HG03469 (cell line): ENCODE data around the gene ALG1.
"Not testable (repeated sequence)": the region's sequence is repeated elsewhere in the genome, so short reads cannot be mapped to it uniquely, and the experiment has no call there.

ENCODE experiments used
- ATAC-seq: cut with Tn5 transposase; IDR thresholded peaks from one replicate; pipeline ENCODE4 v1.9.1; 2021; ENCODE audit warnings: mild to moderate bottlenecking, moderate library complexity, moderate number of reproducible peaks; ENCODE audit not compliant: unreplicated experiment

Gene ALG1

DNA sequence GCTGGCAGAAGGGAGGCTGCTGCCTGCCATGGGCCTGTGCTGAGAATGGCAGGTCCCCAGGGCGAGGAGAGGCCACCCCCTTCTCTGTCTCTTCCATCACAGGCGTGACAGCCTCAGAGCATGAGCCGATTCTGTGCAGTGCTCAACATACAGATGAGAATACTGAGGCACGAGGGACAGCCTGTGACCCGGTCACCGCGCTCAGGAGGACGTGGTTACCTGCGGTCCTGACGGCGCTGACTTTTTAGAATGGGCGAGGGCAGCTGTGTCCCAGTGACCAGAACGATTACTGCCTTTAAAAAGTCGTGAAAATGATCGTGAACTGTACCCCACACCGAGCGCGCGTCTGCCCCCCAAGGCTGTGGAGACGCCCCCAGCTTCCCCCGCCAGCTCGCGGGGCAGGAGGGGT is 25.4 kb downstream of the ALG1 start:
- not testable (repeated sequence) for ATAC-seq

DNA sequence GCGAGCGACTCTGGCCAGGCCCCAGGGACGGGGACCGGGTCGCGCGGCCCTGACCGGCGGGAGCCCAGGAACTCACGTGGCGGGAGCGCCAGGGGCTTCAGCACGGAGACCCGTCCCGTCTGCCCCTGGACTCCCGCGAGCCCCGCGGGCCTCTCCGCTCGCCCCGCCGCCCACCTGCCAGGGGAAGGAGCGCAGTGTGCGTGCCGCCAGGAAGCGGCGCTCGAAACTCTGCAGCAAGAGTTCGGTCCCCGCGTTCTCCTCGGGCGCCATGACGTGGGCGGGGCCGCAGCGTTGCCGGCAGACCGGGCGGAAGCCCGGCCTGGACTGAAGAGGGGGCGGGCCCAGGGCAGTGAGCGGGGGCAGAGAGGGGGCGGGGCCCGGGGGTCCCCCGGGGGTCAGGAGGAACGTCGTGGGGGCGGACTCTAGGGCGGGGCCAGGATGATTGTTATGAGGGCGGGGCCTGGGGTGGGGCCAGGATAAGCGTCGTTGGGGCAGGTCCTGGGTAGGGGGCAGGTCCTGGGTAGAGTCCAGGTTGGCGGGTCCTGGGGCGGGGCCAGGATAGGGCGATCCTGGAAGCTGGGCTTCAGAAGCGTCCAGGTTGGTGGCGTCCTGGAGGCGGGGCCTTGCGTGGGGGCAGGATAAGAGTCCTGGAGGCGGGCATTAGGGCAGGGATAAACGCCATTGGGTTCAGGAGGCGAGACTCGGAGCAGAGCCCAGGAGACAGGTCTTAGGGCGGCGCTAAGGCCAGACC is 26.0 kb downstream of the ALG1 start, which contains the start of gene EEF2KMT:
Gene EEF2KMT (minus strand): TSS at position 326 of the 751 bp plus-strand sequence. CDS start 56 bp downstream, at position 270.
- ATAC-seq = peak; percentile 69

DNA sequence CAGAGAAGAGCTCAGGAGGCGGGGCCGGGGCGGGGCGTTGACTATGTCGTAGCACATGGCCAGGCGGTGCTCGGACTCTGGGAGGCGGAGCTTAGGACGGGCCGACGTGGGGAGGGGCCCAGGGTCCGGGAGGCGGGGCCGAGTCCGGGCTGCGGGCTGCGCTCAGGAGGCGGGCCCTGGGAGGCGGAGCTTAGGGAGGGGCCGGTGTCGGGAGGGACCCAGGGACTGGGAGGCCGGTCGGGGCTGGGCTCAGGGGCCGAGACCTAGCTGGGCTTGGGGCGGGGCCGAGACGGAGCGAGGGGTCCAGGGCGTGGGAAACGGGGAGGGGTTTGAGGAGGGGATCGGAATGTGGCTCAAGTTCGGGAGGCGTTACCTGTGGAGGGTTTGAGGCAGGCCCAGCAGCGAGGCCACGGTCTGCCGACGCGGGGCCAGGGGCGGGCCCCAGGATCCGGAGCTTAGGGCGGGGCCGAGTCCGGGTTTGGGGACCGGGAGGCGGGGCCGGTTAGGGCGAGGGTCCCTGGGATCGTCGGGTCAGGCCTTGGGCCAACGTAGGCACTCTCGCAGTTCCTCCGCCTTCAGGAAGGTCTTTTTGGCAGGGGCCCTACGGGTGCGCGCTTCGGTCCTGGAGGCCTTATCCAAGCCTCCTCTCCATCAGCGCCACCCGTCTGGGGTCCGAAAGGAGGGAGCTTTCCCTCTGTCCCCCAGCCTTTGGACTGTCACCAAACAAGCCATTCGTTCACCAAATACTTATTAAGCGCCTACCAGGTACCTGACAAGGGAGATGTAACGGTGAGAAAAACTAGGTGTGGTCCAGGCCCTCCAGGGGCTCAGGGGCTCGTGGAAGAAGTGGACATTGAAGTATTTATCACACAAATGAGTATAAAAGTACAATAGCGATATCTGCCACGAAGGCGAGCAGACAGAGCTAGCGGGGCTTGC is 26.8 kb downstream of the ALG1 start:
- peak; percentile 46 for ATAC-seq

DNA sequence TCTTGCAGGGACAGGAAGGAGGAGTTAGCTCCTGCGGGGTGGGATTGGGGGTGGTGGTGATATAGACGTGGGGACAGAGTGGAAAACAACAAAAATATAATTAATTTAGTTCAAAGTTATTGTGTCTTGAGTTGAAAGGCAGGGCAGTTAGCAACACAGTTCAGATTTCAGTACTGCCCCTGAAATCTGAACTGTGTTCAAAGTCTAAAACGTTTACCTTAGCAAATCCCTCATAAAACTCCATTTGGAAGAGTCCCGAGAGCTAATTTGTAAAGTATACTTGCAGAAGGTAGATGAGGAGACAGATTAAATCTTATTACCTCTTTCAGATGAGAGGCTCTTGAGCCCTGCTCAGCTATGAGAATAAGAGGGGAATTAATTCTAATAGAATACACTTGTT is 27.5 kb downstream of the ALG1 start:
- ATAC-seq = not testable (repeated sequence)

DNA sequence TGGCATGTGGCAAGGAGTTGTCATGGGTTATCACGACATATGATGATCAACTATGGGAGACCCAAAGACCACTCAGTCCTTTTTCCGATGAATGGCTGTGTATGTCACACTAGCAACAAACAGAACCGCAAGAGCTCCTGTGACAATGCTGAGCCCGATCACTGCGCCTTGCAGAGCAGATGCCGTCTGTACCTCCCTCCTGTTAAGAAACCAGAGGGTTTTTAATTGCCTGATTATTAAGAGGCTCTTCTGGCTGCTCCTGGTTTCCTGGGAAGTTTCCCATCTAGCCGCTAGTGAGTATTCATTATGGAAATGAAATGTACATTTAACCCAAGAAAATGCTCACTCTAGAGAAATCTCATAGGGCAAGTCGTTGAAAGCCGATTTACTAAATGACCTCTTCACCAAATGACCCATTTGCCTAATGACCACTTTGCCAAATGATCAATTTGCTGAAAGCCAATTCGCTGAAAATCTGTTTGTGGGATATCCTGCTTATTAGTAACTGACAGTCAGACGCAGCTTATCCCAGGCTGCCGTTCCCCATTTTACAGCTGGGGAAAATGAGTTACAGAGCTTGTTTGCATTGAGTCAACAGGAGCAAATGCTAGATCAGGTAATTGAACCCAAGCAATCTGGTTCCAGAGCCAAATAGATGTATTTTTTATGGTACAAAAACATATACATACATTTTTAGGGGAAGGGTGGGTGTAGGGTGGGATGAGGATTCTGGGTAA is 31.8 kb downstream of the ALG1 start:
- ATAC-seq = not testable (repeated sequence)

DNA sequence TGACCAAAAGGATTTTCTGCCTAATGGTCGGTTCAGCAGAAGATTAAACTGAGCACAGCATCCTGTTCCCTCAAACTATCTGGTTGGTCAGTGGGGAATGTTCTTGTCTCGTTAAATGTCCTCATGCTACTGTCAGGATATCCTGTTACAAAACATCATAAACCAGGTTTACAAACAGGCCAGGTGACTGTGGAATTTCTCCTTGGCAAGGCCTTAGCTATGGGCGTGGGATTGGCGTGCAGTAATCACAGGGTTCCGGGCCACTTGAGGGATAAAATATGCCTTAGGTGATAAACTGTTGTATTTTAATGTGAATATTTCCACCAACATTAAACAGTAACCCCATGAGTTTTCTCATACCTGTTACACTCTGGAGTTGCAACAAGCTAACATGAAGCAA is 33.4 kb downstream of the ALG1 start:
- not testable (repeated sequence) for ATAC-seq

DNA sequence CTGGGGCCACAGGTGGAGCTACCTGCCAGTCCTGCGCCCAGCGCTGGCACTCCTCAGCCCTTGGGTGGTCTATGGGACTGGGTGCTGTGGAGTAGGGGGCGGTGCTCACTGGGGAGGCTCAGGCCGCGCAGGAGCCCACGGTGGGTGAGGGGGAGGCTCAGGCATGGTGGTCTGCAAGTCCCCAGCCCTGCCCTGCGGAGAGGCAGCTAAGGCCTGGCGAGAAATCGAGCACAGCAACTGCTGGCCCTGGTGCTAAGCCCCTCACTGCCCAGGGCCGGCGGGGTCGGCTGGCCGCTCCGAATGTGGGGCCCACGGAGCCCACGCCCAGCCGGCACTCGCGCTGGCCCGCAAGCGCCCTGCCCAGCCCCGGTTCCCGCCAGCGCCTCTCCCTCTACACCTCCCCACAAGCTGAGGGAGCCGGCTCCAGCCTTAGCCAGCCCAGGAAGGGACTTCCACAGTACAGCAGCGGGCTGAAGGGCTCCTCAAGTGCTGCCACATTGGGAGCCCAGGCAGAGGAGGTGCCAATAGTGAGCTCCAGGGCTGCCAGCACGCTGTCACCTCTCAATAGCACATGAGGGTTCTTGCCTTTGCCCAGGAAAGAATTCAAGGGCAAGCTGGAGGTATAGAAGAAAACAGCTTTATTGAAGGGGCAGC is 37.0 kb downstream of the ALG1 start:
- no peak for ATAC-seq

DNA sequence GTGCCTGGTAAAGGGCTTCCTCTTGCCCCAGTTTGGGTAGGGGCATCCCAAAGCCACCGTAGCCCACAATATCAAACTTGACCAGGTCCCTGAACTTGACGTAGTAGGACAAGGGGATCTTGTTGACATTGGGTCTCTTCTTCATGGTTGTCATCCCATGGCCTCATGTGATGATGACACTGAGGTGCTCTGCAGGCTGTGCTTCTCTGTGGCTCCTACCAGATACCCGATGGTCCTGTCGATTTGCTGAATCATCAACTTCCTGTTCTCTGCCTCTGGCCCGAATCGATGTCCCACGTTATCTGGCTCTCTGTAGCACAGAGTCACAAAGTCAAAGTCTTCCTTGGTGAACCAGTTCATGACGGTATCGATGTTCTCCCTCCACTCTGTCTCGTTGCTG is 39.3 kb downstream of the ALG1 start:
- ATAC-seq = not testable (repeated sequence)

DNA sequence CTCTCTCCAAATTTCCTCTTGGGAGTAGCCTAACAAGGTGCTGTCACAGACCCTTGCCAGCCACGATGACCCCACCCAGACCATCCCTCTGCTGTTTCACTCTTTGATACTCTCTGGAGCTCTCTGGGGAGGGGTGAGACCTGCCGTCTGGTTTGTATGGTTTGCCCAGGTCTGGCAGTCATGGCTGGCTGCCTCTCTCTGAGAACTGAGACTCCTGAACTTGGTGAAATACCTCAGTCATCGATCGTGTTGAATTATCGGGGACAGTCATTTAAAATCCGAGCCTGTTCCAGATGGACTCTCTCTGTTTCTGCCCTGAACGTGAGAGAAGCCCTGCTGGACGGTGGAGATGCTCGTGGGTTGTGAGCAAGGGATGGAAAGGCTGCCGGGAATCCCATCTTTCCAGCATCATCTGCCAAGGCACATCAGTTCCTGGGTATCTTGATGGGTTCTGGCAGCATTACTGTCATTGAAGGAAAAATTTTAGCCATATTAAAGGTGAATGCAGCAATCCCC is 45.2 kb downstream of the ALG1 start:
- not testable (repeated sequence) for ATAC-seq

DNA sequence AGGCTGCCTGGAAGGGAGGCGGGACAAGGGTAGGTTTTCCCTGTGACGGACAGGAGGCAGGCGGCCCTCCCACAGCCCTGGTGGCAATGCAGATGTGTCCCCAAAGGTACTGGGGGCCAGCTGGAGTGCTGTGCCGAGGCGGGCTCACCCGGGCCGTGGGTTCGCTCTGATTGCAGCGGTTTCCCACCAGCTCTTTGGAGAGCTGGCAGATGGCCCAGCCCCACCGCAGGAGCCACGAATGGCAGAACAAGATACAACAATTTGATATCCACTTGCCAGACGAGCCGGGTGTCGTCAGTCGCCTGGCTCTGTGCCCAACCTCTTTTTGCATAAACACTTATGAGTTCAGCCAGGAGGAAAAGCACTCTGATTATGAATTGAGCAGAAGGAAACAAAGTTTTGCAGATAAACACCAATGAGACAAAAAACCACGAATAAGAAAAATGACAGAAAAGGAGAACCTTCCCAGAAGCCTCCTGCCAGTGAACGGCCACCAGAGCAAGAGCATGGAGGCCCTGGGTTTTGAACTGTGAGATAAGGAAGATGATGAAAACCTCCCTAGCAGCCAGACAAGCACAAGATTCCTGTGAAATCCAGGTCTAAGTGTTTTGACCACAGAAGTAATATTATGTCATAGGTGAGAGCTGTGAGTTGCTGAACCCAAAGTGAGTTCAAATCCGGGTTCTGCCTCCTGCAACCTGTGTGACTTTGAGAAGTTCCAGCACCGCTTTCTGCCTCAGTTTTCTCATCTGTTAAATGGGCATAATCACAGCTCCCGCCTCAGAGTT is 45.9 kb downstream of the ALG1 start:
- not testable (repeated sequence) for ATAC-seq

DNA sequence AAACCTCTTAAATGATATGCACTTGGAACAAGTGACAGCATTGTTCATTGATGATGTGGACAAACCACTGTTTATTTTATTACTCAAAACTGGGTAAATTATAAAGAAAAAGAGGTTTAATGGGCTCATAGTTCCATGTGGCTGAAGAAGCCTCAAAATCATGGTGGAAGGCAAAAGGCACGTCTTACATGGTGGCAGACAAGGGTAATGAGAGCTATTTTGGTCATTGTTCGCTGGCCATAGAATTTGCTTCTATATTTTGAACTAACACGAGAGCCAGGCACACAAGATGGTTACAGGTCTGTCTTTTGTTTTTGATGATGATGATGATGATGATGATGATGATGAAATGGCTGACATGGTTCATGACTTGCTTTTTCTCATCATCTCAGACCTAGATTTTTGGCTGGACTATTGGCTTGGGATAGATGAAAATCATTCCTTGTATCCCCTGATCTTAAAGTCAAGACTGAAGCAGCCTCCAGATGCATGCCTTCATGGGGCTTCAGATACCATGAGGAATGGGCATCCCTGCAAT is 59.9 kb downstream of the ALG1 start:
- ATAC-seq = not testable (repeated sequence)

DNA sequence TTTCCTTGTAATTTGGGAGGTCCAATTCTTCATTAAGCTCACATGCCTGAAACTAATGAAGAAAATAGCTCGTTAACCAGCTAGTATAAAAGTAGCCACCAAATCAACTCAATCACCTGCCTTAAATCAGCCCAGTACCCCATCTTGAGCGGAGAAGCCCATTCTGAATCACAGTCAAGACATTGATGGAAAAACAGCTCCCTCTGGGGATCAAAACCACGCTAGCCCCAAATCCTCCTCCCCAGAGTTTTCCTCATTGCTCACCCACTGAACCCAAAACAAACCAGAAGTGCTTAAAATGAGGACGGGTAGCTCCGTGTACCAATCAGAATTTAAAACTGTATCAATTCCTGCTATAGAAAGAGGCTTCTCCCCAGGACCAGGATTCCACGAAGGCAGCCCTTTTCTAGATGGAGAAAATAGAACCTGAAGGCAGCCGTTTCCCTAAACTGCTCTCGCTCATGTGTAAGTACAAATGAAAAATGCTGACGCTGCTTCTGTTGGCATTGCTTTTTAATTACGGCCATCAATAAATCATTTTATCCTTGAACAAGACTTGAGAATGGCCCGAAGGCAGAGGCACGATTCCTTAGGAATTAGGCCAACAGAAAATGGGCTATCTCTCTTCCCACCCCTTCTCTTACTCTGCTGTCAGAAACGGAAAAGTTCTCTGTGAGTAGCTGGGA is 61.4 kb downstream of the ALG1 start:
- not testable (repeated sequence) for ATAC-seq

DNA sequence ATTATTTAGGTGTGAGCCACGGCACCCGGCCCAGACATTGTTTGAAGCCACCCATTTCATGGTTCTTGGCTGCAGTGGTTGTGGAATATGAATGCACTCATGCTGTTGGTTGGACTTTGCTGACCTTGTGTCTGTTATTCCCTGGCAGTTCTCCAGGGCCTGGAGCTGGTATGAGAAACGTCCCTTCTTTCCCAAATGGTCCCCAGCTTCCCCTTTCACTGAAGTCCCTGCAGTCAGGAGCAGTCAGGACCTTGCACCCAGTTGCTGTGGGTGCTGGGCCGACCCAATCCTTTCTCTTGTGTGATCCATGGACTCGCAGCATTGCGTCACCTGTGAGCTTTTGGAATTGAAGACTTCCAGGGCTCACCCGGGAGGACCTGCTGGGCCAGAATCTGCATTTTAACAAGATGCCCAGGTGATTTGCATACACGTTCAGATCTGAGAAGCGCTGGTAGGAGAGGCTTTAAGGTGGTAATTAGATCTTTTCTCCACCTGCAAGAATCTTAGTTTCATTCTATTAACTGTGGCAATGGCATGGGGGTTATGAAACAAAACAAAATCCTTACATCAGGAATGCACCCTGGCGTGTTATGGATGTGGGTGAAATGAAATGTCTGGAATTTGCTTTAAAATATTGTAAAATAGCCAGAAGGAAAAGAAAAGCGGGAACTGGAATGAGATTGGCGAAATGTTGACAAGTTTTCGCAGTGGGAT is 63.3 kb downstream of the ALG1 start:
- ATAC-seq = not testable (repeated sequence)
